HepG2 (cell line): ENCODE results near the gene SRC. TPM values are rescaled to one million over a fixed set of nuclear protein-coding genes. Genes with fewer than 3 reads are reported as not detected.

ENCODE experiments used
- EEA1 ChIP-seq: sonication (generic); formaldehyde crosslinking; IDR thresholded peaks from 2 replicates; pipeline ENCODE4 v1.5.1; 2020; ENCODE audit warnings: mild to moderate bottlenecking, missing genetic modification reagents, borderline replicate concordance
- GTF2F1 ChIP-seq: fragments of 150-350 bp; IDR thresholded peaks from 2 replicates; pipeline ENCODE4 v1.6.1; 2014; ENCODE audit warnings: low read length
- HNF4A ChIP-seq: sonication (generic); formaldehyde crosslinking; IDR thresholded peaks from 2 replicates; pipeline ENCODE4 v1.4.0; 2020; ENCODE audit warnings: missing genetic modification reagents
- IKZF4 ChIP-seq: sonication (generic); formaldehyde crosslinking; IDR thresholded peaks from 2 replicates; pipeline ENCODE4 v1.5.1; 2020; ENCODE audit warnings: borderline replicate concordance, mild to moderate bottlenecking, low read depth, missing genetic modification reagents; ENCODE audit errors: not compliant biosample characterization
- MEF2D ChIP-seq: sonication (generic); formaldehyde crosslinking; IDR thresholded peaks from 2 replicates; pipeline ENCODE4 v1.5.1; 2020; ENCODE audit warnings: mild to moderate bottlenecking, missing genetic modification reagents
- POLR2G ChIP-seq: fragments of 200-400 bp; formaldehyde crosslinking; IDR thresholded peaks from 2 replicates; pipeline ENCODE4 v1.6.1; 2018; ENCODE audit warnings: mild to moderate bottlenecking, low read depth, low read length, moderate library complexity
- SOX6 ChIP-seq, 2 experiments: fragments of 450-650 bp in 1 of 2; sonication (generic) in 1 of 2; formaldehyde crosslinking in 1 of 2; IDR thresholded peaks; 2 replicates each; pipeline versions ENCODE4 v1.4.0 to v1.6.1; 2017 to 2020; ENCODE audit warnings: antibody characterized with exemption in 1 of 2, mild to moderate bottlenecking in 1 of 2, missing genetic modification reagents in 1 of 2
- TMF1 ChIP-seq: sonication (generic); formaldehyde crosslinking; IDR thresholded peaks from 2 replicates; pipeline ENCODE4 v1.8.1; 2022; ENCODE audit warnings: low read depth, missing genetic modification reagents
- ZNF205 ChIP-seq: IDR thresholded peaks from 2 replicates; pipeline ENCODE4 v1.6.1; 2018; ENCODE audit warnings: missing biosample characterization, missing genetic modification reagents
- ZNF230 ChIP-seq: sonication (generic); formaldehyde crosslinking; IDR thresholded peaks from 2 replicates; pipeline ENCODE4 v1.4.0; 2020; ENCODE audit warnings: mild to moderate bottlenecking, missing genetic modification reagents
- ZSCAN29 ChIP-seq: sonication (generic); formaldehyde crosslinking; conservative IDR thresholded peaks from 2 replicates; pipeline ENCODE4 v1.4.0; 2020; ENCODE audit warnings: mild to moderate bottlenecking, missing genetic modification reagents
- polyA plus RNA-seq, 8 experiments: library from polyadenylated mRNA; depleted of rRNA in 3 of 8; stranded (reverse) in 7 of 8; unstranded in 1 of 8; fragments of >200 nt; fragmentation: Illumina TruSeq in 4 of 8; extraction: Trizol in 4 of 8; gene quantifications; 2 replicates each; pipeline versions ENCODE4 v1.2.1 to v1.2.3, GENCODE V29; 2011 to 2016; ENCODE audit warnings: low read depth in 4 of 8, missing spikeins in 1 of 8, mixed read lengths in 1 of 8; ENCODE audit not compliant: insufficient read depth in 1 of 8
- total RNA-seq, 5 experiments: library from RNA; depleted of rRNA; stranded (reverse); fragments of >200 nt; fragmentation: Illumina TruSeq; extraction: Trizol; gene quantifications; 2 replicates each; pipeline ENCODE4 v1.2.3, GENCODE V29; 2016; ENCODE audit warnings: low read depth in 1 of 5
- TF ChIP-seq, protein P1 (sequence below): sonication (generic); formaldehyde crosslinking; IDR thresholded peaks from 2 replicates; pipeline ENCODE4 v1.9.0; 2021; ENCODE audit warnings: mild to moderate bottlenecking, missing genetic modification reagents
- TF ChIP-seq, protein P2 (sequence below): sonication (generic); formaldehyde crosslinking; conservative IDR thresholded peaks from 2 replicates; pipeline ENCODE4 v1.4.0; 2020; ENCODE audit warnings: missing genetic modification reagents
- TF ChIP-seq, protein P3 (sequence below): sonication (generic); formaldehyde crosslinking; IDR thresholded peaks from 2 replicates; pipeline ENCODE4 v1.5.0; 2020; ENCODE audit warnings: missing genetic modification reagents
- TF ChIP-seq, protein P4 (sequence below): sonication (generic); formaldehyde crosslinking; IDR thresholded peaks from 2 replicates; pipeline ENCODE4 v1.4.0; 2020; ENCODE audit warnings: missing genetic modification reagents
- TF ChIP-seq, protein P5 (sequence below): sonication (generic); formaldehyde crosslinking; IDR thresholded peaks from 2 replicates; pipeline ENCODE4 v1.5.1; 2020; ENCODE audit warnings: missing genetic modification reagents, mild to moderate bottlenecking, borderline replicate concordance

SRC gene
- total and polyA plus RNA-seq, 2 of the 13 experiments (the other 11 are each of a cell fraction or from before 2014, with no cell fraction given) = 54.7 to 192 TPM

DNA sequence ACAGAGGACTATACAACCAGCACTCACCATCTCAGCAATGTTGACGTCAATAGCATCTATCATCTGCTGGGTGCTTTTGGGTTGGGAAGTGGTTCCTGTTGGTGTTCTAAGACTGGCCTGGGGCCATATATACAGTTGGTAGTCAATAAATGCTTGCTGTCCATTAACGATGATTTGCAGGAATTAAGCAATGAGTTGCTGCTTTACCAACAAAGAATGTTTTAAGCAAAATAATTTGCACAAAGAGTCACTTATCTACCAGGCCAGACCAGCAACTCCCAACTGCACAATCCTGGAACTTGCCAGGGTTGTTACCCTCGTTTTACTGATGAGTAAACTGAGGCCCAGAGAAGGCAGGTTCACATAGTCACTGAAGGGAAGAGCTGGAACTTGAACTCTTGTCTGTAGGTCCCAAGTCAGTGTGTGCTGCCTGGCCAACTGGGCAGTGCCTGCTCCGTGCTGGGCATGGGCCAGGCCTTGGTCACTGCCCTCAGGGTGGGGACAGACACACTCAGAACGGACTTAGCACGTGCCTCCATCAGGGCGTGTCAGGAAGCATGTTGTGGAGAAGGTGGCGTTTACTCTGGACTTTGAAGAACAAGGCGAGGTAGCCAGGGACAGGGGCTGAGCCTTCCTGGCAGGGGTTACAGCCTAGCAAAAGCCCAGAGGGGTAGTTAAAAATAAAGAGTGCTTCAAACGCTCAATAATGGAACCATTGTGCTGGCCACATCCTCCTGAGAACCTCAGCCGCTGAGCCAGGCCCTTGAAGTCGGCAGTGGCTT is 2.5 kb upstream of the SRC start (continued):
- TF ChIP-seq, protein P1, sequence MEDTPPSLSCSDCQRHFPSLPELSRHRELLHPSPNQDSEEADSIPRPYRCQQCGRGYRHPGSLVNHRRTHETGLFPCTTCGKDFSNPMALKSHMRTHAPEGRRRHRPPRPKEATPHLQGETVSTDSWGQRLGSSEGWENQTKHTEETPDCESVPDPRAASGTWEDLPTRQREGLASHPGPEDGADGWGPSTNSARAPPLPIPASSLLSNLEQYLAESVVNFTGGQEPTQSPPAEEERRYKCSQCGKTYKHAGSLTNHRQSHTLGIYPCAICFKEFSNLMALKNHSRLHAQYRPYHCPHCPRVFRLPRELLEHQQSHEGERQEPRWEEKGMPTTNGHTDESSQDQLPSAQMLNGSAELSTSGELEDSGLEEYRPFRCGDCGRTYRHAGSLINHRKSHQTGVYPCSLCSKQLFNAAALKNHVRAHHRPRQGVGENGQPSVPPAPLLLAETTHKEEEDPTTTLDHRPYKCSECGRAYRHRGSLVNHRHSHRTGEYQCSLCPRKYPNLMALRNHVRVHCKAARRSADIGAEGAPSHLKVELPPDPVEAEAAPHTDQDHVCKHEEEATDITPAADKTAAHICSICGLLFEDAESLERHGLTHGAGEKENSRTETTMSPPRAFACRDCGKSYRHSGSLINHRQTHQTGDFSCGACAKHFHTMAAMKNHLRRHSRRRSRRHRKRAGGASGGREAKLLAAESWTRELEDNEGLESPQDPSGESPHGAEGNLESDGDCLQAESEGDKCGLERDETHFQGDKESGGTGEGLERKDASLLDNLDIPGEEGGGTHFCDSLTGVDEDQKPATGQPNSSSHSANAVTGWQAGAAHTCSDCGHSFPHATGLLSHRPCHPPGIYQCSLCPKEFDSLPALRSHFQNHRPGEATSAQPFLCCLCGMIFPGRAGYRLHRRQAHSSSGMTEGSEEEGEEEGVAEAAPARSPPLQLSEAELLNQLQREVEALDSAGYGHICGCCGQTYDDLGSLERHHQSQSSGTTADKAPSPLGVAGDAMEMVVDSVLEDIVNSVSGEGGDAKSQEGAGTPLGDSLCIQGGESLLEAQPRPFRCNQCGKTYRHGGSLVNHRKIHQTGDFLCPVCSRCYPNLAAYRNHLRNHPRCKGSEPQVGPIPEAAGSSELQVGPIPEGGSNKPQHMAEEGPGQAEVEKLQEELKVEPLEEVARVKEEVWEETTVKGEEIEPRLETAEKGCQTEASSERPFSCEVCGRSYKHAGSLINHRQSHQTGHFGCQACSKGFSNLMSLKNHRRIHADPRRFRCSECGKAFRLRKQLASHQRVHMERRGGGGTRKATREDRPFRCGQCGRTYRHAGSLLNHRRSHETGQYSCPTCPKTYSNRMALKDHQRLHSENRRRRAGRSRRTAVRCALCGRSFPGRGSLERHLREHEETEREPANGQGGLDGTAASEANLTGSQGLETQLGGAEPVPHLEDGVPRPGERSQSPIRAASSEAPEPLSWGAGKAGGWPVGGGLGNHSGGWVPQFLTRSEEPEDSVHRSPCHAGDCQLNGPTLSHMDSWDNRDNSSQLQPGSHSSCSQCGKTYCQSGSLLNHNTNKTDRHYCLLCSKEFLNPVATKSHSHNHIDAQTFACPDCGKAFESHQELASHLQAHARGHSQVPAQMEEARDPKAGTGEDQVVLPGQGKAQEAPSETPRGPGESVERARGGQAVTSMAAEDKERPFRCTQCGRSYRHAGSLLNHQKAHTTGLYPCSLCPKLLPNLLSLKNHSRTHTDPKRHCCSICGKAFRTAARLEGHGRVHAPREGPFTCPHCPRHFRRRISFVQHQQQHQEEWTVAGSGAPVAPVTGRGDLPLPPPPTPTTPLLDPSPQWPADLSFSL = no peak
- TF ChIP-seq GTF2F1 = no peak
- no peak for TF ChIP-seq ZNF230
- TF ChIP-seq MEF2D = peak; percentile 67; the same call in 1 of the 2 replicates
- TF ChIP-seq SOX6 (IDR thresholded peaks at IDR 0.05) = no peak
- TF ChIP-seq SOX6 (CRISPR knock-in tag; IDR thresholded peaks at IDR 0.05) = no peak
- TF ChIP-seq, protein P2, sequence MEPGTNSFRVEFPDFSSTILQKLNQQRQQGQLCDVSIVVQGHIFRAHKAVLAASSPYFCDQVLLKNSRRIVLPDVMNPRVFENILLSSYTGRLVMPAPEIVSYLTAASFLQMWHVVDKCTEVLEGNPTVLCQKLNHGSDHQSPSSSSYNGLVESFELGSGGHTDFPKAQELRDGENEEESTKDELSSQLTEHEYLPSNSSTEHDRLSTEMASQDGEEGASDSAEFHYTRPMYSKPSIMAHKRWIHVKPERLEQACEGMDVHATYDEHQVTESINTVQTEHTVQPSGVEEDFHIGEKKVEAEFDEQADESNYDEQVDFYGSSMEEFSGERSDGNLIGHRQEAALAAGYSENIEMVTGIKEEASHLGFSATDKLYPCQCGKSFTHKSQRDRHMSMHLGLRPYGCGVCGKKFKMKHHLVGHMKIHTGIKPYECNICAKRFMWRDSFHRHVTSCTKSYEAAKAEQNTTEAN (CRISPR knock-in tag) = no peak
- TF ChIP-seq, protein P3, sequence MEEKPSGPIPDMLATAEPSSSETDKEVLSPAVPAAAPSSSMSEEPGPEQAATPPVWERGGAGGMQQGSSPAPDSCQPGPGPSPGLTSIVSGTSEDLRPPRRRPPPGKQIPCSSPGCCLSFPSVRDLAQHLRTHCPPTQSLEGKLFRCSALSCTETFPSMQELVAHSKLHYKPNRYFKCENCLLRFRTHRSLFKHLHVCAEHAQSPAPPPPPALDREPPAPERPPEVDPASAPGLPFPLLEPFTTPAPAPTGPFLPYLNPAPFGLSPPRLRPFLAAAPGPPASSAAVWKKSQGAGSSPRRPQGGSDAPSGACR (CRISPR knock-in tag) = no peak
- TF ChIP-seq TMF1 = no peak
- TF ChIP-seq ZNF205 (CRISPR knock-in tag) = 0 out of 2 replicates have a peak, but pooled peaks have one; percentile 18
- TF ChIP-seq ZSCAN29 (CRISPR knock-in tag) = no peak
- peak; percentile 63 for TF ChIP-seq HNF4A (CRISPR knock-in tag)
- TF ChIP-seq, protein P4, sequence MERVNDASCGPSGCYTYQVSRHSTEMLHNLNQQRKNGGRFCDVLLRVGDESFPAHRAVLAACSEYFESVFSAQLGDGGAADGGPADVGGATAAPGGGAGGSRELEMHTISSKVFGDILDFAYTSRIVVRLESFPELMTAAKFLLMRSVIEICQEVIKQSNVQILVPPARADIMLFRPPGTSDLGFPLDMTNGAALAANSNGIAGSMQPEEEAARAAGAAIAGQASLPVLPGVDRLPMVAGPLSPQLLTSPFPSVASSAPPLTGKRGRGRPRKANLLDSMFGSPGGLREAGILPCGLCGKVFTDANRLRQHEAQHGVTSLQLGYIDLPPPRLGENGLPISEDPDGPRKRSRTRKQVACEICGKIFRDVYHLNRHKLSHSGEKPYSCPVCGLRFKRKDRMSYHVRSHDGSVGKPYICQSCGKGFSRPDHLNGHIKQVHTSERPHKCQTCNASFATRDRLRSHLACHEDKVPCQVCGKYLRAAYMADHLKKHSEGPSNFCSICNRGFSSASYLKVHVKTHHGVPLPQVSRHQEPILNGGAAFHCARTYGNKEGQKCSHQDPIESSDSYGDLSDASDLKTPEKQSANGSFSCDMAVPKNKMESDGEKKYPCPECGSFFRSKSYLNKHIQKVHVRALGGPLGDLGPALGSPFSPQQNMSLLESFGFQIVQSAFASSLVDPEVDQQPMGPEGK (CRISPR knock-in tag) = peak; percentile 60
- TF ChIP-seq EEA1 (CRISPR knock-in tag) = no peak
- TF ChIP-seq IKZF4 = peak; percentile 51
- no peak for TF ChIP-seq POLR2G
- TF ChIP-seq, protein P5, sequence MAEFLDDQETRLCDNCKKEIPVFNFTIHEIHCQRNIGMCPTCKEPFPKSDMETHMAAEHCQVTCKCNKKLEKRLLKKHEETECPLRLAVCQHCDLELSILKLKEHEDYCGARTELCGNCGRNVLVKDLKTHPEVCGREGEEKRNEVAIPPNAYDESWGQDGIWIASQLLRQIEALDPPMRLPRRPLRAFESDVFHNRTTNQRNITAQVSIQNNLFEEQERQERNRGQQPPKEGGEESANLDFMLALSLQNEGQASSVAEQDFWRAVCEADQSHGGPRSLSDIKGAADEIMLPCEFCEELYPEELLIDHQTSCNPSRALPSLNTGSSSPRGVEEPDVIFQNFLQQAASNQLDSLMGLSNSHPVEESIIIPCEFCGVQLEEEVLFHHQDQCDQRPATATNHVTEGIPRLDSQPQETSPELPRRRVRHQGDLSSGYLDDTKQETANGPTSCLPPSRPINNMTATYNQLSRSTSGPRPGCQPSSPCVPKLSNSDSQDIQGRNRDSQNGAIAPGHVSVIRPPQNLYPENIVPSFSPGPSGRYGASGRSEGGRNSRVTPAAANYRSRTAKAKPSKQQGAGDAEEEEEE (CRISPR knock-in tag) = no peak
